Fibroblast of lung (primary cell): ENCODE results near the gene COL19A1. TPM values are rescaled to one million over a fixed set of nuclear protein-coding genes. Genes with fewer than 3 reads are reported as not detected.
"Not testable (repeated sequence)": the region's sequence is repeated elsewhere in the genome, so short reads cannot be mapped to it uniquely, and the experiment has no call there.

Experiments used
- DNase-seq, 2 donors: peaks; one replicate each; pipeline versions ENCODE4 v3.0.0 to v3.0.0-alpha.2; 2010; ENCODE audit warnings: low read depth in 2 of 2
- H2AFZ ChIP-seq: 2 replicates; pipeline ENCODE4 v1.5.1; 2012; ENCODE audit warnings: low read length, control low read depth, inconsistent platforms
- H3K27ac ChIP-seq: 2 replicates; pipeline ENCODE4 v1.5.1; 2011; ENCODE audit warnings: low read length, control low read depth; ENCODE audit not compliant: insufficient read depth
- H3K27me3 ChIP-seq: 2 replicates; pipeline ENCODE4 v1.5.1; 2011; ENCODE audit warnings: mild to moderate bottlenecking, low read length; ENCODE audit not compliant: control insufficient read depth, insufficient read depth
- H3K36me3 ChIP-seq: 2 replicates; pipeline ENCODE4 v1.5.1; 2011; ENCODE audit warnings: low read length; ENCODE audit not compliant: control insufficient read depth, insufficient read depth
- H3K4me1 ChIP-seq: 2 replicates; pipeline ENCODE4 v1.5.1; 2011; ENCODE audit warnings: low read length; ENCODE audit not compliant: control insufficient read depth, insufficient read depth; ENCODE audit errors: extremely low read depth
- H3K4me2 ChIP-seq: 2 replicates; pipeline ENCODE4 v1.5.1; 2011; ENCODE audit warnings: low read length, control low read depth; ENCODE audit not compliant: insufficient read depth; ENCODE audit errors: extremely low read depth
- H3K4me3 ChIP-seq, 4 experiments: fragments of 200-600 bp in 1 of 4; sonication (generic) in 1 of 4; replicated peaks in 1 of 4; 2 replicates each; pipeline ENCODE4 v1.5.1; 2011 to 2016; ENCODE audit warnings: low read length in 4 of 4, low read depth in 3 of 4, mild to moderate bottlenecking in 3 of 4, control low read depth in 2 of 4, inconsistent platforms in 1 of 4, mixed read lengths in 1 of 4; ENCODE audit not compliant: insufficient read depth in 1 of 4; ENCODE audit errors: control extremely low read depth in 1 of 4
- H3K79me2 ChIP-seq: 2 replicates; pipeline ENCODE4 v1.5.1; 2012; ENCODE audit warnings: mild to moderate bottlenecking, low read length, inconsistent platforms; ENCODE audit not compliant: control insufficient read depth, insufficient read depth
- H3K9ac ChIP-seq: 2 replicates; pipeline ENCODE4 v1.5.1; 2011; ENCODE audit warnings: mild to moderate bottlenecking, low read length, control low read depth; ENCODE audit not compliant: insufficient read depth
- H3K9me3 ChIP-seq: 2 replicates; pipeline ENCODE4 v1.5.1; 2012; ENCODE audit warnings: low read depth, low read length; ENCODE audit not compliant: control insufficient read depth, insufficient read depth
- H4K20me1 ChIP-seq: 2 replicates; pipeline ENCODE4 v1.5.1; 2011; ENCODE audit warnings: low read length; ENCODE audit not compliant: control insufficient read depth, insufficient read depth; ENCODE audit errors: extremely low read depth
- CTCF ChIP-seq, 2 donors: IDR thresholded peaks in 1 of 2; conservative IDR thresholded peaks in 1 of 2; 1 replicate in 1 of 2; 2 replicates in 1 of 2; pipeline ENCODE4 v1.5.1; 2011 to 2012; ENCODE audit warnings: low read length in 2 of 2, control low read depth in 1 of 2, inconsistent platforms in 1 of 2, low read depth in 1 of 2, mild to moderate bottlenecking in 1 of 2
- EZH2 ChIP-seq: IDR thresholded peaks from 2 replicates; pipeline ENCODE4 v1.5.1; 2012; ENCODE audit warnings: low read length, control low read depth, mild to moderate bottlenecking; ENCODE audit errors: missing control alignments
- polyA plus RNA-seq, 2 donors: library from polyadenylated mRNA; depleted of rRNA in 1 of 2; stranded (reverse) in 1 of 2; unstranded in 1 of 2; fragments of >200 nt; gene quantifications; 2 replicates each; pipeline ENCODE4 v1.2.1, GENCODE V29; 2011 to 2012; ENCODE audit warnings: missing spikeins in 1 of 2
- total RNA-seq: library from RNA; depleted of rRNA; stranded (reverse); fragments of >200 nt; gene quantifications from 2 replicates; pipeline ENCODE4 v1.2.1, GENCODE V29; 2014

The COL19A1 gene
- total and polyA plus RNA-seq, 2 donors (not counting 1 experiment from before 2014, with no cell fraction given), result 0.01 TPM; not detected in 1

- no peaks in the 10 kb centered on the region for H3K79me2 ChIP-seq
- H3K4me1 ChIP-seq, result no peaks in the 10 kb centered on the region
- H3K27me3 ChIP-seq, result no peaks in the 10 kb centered on the region
- H3K36me3 ChIP-seq, result no peaks in the 10 kb centered on the region
- H3K4me3 ChIP-seq, result no peak overlapping the region
- no peak overlapping the region for H3K4me2 ChIP-seq
- no peaks in the 10 kb centered on the region for H4K20me1 ChIP-seq
- no peak overlapping the region for H2AFZ ChIP-seq
- H3K9ac ChIP-seq, result no peak overlapping the region
- H3K9me3 ChIP-seq, result no peaks in the 10 kb centered on the region
- DNase-seq, result no peak
- TF ChIP-seq EZH2, result no peak
- TF ChIP-seq CTCF (conservative IDR thresholded peaks at IDR 0.05 in 1 of 2, IDR thresholded peaks at IDR 0.05 in 1 of 2; ENCODE audit: low read depth in 1 of 2, low read length in 2 of 2), result no peak
- H3K27ac ChIP-seq, result no peak overlapping the region
These were observed 45.9 kb upstream of the COL19A1 start for GRCh38 chr6:69820438-69820837.

DNA sequence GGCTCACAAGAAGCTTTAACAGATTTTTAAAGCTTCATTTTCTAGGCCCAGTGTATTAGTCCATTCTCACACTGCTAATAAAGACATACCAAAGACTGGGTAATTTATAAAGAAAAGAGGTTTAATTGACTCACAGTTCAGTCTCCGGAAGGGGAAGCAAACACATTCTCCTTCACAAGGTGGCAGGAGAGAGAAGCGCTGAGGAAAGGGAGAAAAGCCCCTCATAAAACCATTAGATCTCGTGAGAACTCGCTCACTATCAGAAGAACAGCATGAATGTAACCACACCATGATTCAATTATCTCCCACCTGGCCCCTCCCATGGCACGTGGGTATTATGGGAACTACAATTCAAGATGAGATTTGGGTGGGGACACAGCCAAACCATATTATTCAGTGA lies 42.0 kb upstream of the COL19A1 start:
- H4K20me1 ChIP-seq, H3K9me3 ChIP-seq, H3K79me2 ChIP-seq, H3K4me2 ChIP-seq, H3K36me3 ChIP-seq, H3K4me1 ChIP-seq, H3K4me3 ChIP-seq, H3K27me3 ChIP-seq, H3K9ac ChIP-seq, DNase-seq, H2AFZ ChIP-seq, H3K27ac ChIP-seq: not testable (repeated sequence)

DNA sequence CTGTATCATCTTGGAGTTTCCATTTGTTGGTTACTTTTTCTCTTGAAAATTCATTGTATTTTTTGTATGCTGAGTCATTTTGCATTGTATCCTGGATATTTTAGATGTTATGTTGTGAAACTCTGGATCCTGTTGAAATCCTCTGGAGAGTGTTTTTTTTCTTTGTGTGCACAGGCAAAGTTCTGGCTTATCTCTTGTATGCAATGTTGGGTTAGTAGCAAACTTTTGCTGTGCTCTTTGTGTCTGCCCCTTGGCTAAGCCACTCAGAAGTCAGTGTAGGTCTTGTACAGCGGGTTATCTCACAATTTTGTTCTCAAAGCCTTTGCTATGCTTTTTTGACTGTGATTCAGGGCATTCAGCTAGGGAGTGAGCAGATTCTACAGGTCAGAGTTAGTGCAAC lies 40.5 kb upstream of the COL19A1 start:
- Histone ChIP-seq H2AFZ (no peak overlapping the region), H4K20me1 (no peaks in the 10 kb centered on the region), H3K4me3 (no peak overlapping the region), H3K79me2 (no peaks in the 10 kb centered on the region), H3K27ac (no peak overlapping the region), H3K27me3 (no peaks in the 10 kb centered on the region), H3K9me3 (no peaks in the 10 kb centered on the region), H3K9ac (no peak overlapping the region), H3K4me1 (no peaks in the 10 kb centered on the region), H3K4me2 (no peak overlapping the region), H3K36me3 (no peaks in the 10 kb centered on the region)
- TF ChIP-seq EZH2 (no peak), CTCF (conservative IDR thresholded peaks at IDR 0.05 in 1 of 2, IDR thresholded peaks at IDR 0.05 in 1 of 2; ENCODE audit: low read depth in 1 of 2, low read length in 2 of 2) (no peak)
- DNase-seq, result peak; percentile 15 to 69
